ENCODE results near the gene ATG16L1.

The ATG16L1 gene

DNA sequence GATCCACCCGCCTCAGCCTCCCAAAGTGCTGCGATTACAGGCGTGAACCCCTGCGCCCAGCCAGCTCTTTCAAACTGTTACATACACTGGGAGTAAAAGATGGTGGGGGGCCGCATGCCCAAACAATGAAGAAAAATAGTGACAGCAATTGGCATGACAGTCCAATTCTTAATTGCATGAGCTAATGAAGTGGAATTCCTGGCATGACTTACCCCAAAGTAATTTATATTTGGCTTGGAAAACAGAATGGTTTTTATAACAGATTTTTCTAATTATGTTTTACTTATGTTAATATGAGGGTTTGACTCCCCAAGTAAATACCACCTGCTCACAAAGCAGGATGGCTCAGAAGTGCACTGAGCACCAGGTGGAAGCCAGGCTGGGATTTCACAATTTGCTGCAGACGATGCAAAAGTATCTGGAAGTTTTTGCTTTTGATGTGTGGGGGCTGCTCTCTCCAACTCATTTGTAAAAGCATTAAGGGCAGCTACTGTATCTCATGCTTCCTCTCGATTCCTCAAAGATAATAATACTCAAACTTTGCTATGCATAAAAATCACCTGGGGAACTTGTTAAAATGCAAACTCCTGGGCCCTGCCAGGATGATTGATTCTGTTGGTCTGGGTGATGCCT, 24.0 kb upstream of the ATG16L1 start:
- DNase-seq (ENCODE audit: low read depth): no peak

DNA sequence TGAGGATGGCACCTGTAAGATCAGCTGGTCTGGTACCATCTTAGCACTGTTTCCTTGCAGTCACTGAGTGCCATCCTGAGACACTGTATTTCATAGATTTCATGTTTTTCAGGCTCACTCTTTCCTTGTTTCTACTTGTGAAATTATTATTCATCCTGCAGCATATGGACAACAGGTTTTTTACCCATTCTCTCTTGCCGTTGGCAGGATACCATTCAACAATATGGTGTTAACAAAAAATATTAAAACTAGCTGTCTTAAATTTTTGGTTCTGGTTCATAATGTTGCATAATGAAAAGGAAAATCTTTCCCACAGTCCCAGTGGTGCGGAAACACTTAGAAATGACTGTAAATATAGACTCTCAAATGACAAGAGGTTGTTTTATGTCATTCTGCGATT, 23.1 kb upstream of the ATG16L1 start:
- DNase-seq (ENCODE audit: low read depth): no peak

DNA sequence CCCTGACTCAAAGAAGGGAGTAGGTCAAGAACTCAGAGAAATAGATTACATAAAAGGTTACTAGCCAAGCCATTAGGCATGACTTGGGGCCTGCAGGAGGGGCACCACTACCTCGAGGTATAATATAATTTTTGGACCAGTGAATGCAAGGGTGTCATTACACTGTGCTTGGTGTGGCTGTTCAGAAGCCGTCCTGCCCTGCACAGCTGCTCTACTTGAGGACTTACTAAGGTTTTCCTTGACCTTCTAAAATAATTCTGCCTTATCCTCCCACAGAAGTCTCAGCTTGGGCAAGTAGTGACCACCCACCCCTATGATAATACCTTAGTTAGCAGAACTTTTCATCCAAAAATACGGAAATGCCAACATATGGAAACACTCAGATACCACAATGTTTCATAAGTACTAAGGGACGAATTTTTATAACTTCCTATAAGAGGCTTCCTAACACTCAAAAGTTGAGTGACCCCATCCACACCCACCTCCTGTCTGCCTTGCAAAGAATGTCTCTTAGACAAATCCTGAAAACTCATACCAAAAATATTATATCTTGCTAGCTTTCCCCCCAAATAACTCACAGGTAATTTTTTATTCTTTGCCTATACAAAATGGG, 17.7 kb upstream of the ATG16L1 start:
- DNase-seq (ENCODE audit: low read depth): no peak

DNA sequence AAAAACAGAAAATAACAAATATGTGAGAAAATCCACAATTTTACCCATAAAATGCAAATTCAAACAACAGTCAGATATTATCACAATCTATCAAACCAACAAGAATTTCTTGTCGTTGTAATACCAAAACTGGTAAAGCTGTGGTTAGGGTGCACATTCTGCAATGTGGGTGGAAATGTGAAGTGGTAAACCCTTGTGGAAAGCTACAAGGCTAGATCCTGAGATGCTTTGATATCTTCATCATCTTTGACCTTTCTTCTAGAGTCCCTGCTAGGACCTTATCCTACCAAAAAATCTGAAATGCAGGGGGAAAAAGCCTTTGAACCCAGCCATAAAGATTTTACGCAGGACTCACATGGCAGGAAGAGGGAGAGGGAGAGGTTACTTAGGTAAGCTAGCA, 17.2 kb upstream of the ATG16L1 start:
- DNase-seq (ENCODE audit: low read depth): no peak

DNA sequence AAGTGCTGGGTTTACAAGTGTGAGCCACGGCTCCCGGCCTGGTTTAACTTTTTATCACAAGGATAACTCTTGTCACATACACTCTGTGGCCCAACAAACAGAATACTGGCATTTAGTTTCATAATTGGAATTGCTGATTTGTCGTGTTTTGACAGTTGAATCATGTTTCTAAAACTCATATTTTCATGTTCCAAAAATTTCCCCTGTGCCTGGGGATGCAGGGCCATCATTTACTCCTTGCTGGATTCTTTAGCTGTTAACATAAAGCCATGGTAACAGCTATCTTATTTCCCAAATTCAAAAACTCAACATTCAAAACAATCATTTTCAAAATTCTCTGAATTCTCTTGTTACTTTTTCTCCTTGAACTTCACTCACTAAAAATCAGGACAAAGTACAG, 16.5 kb upstream of the ATG16L1 start:
- no peak for DNase-seq (ENCODE audit: low read depth)

DNA sequence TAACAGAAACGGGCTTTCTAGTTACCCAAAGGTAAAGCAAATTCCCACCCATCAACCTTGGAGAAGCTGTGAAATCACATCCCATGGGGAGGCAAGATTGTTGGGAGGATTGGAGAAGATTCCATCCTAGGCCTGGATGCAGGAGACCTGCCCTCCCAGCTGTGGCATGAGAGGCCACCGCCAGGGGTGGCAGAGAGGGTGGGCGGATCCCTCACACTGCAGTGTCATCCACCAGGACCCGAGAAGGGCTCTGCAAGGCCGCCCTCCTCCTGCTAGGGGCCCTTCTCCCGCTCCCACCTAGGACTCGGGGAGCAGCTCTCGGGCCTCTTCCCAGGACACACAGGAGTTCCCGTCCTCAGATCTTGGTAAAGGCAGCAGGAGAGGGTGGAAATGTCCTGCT, 15.5 kb upstream of the ATG16L1 start:
- no peak for DNase-seq (ENCODE audit: low read depth)

DNA sequence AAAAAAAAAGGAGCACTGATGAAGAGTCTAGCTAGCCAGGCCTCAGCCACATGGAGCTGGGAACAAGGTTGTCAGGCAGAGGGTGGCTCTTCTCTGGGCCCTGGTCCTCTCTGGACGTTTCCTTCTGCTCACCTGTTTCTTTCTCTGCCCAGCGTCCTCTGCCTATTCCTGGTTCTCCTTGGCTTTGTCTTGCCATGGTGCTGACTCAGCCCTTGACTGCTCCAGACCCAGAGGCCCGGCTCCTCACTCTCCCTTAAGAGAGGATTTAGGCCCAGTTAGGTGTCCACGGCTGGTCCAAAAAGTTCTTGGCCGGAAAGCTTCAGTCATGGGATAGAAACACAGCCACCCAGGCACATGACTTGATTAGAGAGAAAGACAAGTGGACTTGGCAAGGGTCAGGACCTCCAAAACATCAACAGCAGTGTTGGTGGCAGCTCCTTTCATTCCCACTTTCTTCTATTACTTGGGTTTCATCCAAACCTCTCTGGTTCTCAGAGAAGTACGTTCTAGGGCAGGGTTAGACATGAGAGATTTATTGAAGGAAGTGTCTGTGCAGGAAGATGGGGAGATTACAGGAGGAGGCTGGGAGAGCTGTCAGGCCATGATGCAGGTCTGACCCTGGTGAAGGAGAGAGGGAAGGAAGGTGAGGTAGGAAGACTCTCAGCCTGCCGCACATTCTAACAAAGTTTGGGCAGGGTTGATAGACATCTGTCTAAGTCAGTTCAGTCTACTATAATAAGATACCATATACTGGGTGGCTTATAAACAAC, 14.5 kb upstream of the ATG16L1 start:
- no peak for DNase-seq (ENCODE audit: low read depth)

DNA sequence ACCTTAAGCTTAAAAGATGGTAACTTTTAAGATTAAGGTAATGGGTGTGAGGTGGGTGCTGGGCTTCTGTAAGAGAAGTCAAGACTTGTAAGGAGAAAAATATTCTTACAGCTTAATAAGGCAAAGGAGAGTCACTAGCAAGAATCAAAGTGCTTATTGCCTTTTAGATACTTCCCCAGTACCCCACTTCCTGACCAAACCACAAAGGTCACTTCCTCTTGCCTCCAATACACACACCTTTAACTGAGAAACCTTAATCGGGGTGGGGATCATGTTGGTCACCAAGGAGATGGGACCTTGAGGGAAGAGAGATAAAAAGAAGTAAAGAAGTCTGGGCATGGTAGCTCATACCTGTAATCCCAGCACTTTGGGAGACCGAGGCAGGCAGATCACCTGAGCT, 10.6 kb upstream of the ATG16L1 start:
- DNase-seq (ENCODE audit: low read depth): no peak

DNA sequence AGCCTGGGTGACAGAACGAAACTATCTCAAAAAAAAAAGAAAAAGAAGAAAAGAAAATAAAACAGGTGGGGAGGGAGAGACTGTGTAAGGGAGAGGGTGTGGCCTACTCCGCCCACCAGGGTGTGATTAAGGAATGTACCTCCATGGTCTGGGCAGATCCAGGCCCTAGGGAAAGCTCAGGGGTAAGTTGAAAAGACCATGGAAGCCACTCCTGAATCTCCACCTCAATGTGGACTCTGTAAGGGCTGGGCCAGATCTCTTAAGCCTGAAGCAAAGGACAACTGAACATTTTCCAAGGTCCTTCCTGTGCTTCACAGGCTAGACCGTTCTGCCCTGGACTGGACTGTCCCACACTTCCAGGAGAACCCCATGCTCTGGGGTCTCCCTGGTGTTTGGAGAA, 9.7 kb upstream of the ATG16L1 start:
- DNase-seq (ENCODE audit: low read depth): no peak

DNA sequence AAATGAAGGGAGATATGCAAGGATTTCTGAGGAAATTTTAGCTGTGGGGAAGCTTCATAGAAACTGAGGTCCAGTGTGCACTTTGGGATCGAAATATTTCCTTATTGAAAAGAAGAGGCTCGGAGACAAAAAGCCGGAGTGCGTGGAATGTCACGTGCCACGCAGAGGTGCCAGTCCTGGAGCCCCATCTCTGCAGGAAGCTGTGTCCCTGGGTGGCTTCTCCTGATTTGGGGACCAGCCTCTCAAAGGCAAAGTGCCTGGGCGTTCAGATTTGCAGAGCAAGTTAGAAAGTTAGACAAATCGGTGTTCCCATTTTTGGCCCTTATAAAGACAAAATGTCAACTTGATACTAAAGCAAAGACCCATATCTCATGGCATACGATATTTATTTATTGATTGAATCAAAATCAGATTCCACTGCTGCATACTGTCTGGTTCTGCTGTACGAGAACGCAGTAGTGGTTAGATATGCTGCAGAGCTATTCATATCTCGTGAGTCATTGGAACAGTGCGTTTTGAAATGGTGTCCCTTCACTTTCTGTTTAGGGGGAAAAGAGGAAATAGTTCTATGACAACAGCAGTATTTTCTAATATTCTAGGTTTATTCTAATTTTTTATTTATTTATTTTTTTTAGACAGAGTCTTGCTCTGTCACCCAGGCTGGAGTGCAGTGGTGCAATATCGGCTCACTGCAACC, 9.1 kb upstream of the ATG16L1 start:
- no peak for DNase-seq (ENCODE audit: low read depth)

DNA sequence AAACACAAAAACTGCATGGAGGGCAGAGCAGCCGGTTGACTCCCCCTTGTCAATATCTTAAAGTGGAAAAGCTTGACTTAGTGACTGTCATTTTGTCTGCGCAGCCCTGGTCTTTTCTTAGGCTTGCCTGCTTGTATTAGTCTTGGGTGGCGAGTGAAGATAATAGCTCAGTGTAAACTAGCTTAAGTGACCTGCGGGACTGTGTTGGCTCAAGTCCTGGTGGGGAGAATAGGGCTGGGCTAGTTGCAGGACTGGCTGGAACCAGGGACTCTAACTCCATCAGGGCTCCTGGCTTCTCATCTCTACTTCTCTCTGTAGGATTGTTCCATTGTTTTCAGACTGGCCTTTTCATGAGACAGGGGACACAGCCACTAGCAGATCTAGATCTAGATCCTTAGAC, 8.1 kb upstream of the ATG16L1 start:
- no peak for DNase-seq (ENCODE audit: low read depth)

DNA sequence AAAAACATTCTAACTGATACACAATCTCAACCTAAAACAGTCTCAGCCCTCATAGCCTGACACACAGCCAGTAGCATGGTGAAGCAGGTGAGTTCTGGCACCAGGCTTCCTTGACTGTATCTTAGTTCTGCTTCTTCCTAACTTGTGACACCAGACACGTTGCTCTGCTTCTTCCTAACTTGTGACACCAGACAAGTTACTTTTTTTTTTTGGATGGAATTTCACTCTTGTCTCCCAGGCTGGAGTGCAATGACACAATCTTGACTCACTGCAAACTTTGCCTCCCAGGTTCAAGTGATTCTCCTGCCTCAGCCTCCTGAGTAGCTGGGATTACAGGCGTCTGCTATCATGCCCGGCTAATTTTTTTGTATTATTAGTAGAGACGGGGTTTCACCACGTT, 6.7 kb upstream of the ATG16L1 start:
- DNase-seq (ENCODE audit: low read depth): no peak

DNA sequence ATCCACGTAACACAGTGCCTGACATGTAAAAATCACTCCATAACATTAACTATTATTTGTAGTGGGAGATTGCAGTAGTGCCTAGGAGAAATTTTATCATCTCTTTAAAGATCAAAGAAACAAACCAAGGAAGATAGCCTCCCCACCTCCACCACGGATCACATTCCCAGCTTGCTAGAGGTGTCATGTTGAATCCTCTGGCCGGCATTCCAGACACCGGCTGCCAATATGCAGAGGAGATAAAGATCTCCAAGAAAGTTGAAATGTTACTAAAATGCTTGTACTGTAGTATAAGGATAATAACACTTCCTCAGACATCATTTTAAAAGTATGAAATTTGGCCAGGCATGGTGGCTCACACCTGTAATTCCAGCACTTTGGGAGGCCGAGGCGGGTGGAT, 6.1 kb upstream of the ATG16L1 start:
- DNase-seq (ENCODE audit: low read depth): no peak

DNA sequence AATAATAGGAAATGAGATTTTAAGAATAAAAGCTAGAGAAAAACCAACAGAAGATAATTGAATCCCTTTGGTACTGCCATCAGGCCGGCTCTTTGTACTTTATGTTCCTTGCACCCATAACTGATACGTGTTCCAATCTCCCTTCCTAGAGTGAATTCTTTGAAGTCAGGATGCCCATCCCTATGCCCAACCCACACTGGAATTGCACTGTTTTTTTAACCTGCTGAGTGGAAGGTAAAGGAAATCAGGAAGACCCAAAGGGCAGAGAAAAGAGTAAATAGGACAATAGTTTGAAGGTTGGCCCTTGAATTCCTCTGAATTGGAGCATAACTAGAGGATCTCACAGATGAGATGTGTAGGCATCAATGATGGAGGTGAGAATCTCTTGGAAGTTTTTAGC, 4.4 kb upstream of the ATG16L1 start:
- DNase-seq (ENCODE audit: low read depth): no peak

DNA sequence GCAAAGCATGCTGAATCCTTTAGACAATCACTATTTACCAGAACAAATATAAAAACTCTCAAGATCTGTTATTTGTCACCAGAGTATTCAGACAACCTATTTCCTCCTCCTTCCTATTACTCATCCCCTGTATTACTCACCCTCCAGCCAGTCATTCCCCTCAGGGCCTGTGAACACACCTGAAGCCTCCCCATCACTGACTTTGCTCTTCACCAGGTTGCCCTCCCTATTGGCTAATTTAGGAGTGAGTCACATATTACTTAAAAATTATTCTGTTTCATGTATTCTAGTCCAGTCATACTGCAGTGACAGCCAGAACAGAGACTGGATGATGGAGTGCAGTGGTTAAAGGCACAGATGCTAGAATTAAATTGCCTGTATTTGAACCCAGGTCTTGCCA, 3.7 kb upstream of the ATG16L1 start:
- no peak for DNase-seq (ENCODE audit: low read depth)

DNA sequence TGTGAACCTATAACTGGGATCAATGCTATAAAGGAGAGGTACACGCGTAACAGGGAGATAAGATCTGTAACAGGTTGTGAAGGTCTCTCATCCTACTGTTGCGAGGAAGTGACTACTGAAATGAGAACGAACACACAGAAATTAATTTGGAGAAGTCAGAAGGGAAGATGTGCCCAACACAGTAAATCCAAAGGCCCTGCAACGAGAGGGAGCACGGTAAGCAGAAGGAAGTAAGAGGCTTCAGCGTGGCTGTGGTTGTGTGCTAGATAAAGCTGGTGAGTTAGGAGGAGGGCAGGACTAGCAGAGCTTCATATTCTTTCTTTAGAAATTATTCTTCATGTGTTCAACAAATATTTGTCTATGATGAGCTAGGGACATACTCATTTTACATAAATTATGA, 2.5 kb upstream of the ATG16L1 start:
- no peak for DNase-seq (ENCODE audit: low read depth)

DNA sequence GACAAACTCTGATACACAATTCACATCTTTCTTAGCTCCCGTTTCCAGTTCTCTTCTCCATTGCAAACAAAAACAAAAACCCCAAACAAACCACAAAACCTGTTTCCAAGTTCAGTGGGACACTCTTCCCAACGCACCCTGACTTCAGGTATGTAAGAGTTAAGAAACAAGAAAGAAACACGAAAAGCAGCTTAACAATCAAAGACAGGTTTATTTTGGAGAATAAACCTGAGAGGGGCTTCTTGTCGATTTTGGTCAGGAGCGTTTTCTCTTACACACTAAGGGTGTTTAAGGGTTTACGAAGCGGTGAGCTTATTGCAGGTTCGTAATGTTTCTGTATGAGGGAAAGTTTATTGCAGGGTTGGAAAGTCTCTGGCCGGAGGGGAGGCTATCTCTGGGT, 905 bp upstream of the ATG16L1 start:
- DNase-seq (ENCODE audit: low read depth): no peak

DNA sequence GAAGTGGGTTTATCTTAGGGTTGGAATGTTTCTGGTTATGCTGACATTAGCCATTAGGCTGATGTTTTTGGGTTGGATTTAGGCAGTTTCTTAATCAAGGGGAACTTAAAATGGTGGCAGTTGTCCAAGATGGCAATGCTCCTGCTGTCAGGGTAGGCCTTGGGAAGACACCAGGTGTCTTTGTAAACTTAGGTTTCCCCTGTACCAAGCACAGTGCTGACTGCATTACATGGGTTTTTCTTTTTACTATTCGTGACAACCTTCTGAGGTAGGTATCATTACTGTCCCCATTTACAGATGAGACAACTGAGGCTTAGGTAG, 528 bp upstream of the ATG16L1 start:
- DNase-seq (ENCODE audit: low read depth): no peak

DNA sequence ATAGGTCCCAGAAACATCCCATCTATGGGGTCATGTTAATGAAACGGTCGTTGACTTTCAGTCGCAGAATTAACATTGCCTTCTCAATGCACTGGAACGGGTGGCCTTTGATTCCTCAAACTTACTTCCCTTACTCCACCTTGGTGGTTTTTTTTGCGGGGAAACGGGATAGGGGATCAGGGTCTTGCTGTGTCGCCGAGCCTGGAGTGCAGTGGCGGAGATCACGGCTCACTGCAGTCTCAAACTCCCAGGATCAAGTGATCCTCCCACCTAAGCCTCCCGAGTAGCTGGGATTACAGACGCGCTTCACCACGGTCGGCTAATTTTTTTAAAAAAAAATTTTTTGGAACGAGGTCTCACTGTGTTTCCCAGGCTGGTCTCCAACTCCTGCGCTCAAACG, 754 bp downstream of the ATG16L1 start:
- no peak for DNase-seq (ENCODE audit: low read depth)

DNA sequence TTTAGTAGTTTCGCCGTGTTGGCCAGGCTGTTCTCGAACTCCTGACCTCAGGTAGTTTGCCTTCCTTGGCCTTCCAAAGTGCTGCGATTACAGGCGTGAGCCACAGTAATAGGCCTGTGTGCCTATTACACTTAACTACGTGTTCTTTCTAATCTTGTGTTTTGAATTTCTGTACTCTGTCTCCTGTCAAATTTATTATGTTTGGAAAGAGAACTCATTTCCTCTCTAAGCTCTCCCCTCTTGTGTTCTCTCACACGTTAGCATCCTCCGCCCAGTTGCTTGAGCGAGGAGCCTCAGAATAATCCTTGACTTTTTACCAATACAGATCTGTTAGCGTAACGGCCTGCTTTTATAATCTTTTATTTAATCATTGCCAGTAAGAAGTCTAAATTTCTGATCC, 3.7 kb downstream of the ATG16L1 start:
- no peak for DNase-seq (ENCODE audit: low read depth)

DNA sequence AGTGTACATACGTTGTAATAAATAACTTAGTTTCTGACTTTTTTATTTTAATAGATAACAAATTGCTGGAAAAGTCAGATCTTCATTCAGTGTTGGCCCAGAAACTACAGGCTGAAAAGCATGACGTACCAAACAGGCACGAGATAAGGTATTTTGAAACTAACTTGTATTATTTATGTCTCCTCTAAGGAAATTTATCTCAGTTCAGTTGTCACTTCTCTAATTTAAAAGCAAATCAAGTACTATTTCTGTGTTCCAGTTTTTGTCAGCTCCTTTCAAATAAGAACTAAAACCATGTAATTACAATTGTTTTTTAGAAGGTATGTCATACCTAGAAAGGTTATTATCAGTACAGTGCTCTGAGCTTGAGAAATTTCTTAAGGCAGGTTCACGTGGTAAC, 4.6 kb downstream of the ATG16L1 start:
- no peak for DNase-seq (ENCODE audit: low read depth)

DNA sequence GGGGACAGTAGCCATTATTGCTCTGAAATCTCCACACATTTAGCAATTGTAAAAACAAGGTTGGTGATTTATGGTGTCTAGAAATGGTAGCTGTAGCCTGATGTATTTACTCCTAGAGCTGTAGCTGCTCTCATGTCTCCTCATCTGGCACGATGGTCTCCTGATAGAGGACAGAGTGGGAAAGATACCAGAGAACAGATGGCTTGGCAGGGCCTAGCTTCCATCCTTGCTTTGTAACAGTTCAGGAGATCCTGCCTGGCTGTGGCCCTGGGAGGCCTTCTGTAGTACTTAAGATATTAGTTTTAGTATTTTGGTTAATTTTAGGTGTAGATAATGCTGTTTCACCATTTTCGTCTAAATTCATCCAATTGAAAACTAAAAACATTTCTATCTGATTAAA, 6.7 kb downstream of the ATG16L1 start:
- DNase-seq (ENCODE audit: low read depth): no peak

DNA sequence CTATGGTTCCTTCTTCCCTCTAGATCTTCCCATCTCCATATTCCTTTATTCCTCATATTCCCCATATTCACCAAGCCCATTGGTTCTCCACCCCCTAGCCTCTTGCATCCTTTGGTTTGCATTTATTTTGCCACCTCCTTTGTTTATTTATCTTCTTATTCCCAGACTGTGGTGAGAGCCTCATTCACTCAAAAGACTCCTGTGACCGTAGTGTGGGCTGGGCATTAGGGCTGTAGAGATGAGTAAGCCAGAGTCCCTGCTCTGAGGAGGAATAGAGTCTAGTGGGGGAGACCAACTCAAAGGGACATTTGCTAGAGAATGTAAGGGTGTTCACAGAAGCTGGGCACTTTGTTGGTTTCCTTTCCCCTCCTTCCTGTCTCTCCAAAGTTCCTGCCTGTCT, 8.3 kb downstream of the ATG16L1 start:
- DNase-seq (ENCODE audit: low read depth): no peak
